Neural cell (in vitro differentiated cells): Measurements from ENCODE around the gene SLC44A2. TPM values are rescaled to one million over a fixed set of nuclear protein-coding genes. Genes with fewer than 3 reads are reported as not detected.

ENCODE experiments used
- H2AFZ ChIP-seq: fragments of 200-600, 300-800 bp; sonication (generic), shearing (Covaris generic); 2 replicates; pipeline ENCODE4 v1.6.0; 2014; ENCODE audit warnings: low read depth, mild to moderate bottlenecking, antibody characterized with exemption, low read length, moderate library complexity
- H3F3A ChIP-seq: fragments of 200-600 bp; shearing (Covaris generic); 2 replicates; pipeline ENCODE4 v1.6.1; 2016; ENCODE audit warnings: mild to moderate bottlenecking, moderate library complexity, mixed read lengths, antibody characterized with exemption, low read length; ENCODE audit not compliant: insufficient read depth, poor library complexity, severe bottlenecking
- H3K27ac ChIP-seq: fragments of 200-600, 300-800 bp; sonication (generic), shearing (Covaris generic); 2 replicates; pipeline ENCODE4 v1.5.1; 2014; ENCODE audit warnings: mild to moderate bottlenecking, low read length, moderate library complexity
- H3K27me3 ChIP-seq: fragments of 300-800, 200-600 bp; sonication (generic), shearing (Covaris generic); 2 replicates; pipeline ENCODE4 v1.6.0; 2014; ENCODE audit warnings: mild to moderate bottlenecking, low read depth, low read length, moderate library complexity; ENCODE audit not compliant: insufficient read depth
- H3K36me3 ChIP-seq: fragments of 300-800, 200-600 bp; sonication (generic), shearing (Covaris generic); 2 replicates; pipeline ENCODE4 v1.5.1; 2014; ENCODE audit warnings: mild to moderate bottlenecking, antibody characterized with exemption, low read length, moderate library complexity; ENCODE audit not compliant: insufficient read depth
- H3K4me2 ChIP-seq: fragments of 300-800, 200-600 bp; sonication (generic), shearing (Covaris generic); 2 replicates; pipeline ENCODE4 v1.6.0; 2014; ENCODE audit warnings: mild to moderate bottlenecking, low read length
- H3K4me3 ChIP-seq: fragments of 300-800, 200-600 bp; sonication (generic), shearing (Covaris generic); 2 replicates; pipeline ENCODE4 v1.5.1; 2014; ENCODE audit warnings: mild to moderate bottlenecking, low read length, moderate library complexity
- H3K79me2 ChIP-seq: fragments of 200-600 bp; shearing (Covaris generic); replicated peaks from 2 replicates; pipeline ENCODE4 v1.6.0; 2014; ENCODE audit warnings: mild to moderate bottlenecking, low read length, moderate library complexity; ENCODE audit not compliant: insufficient read depth
- H3K9ac ChIP-seq: fragments of 300-800, 200-600 bp; sonication (generic), shearing (Covaris generic); 2 replicates; pipeline ENCODE4 v1.6.1; 2016; ENCODE audit warnings: mild to moderate bottlenecking, low read length, mixed read lengths
- H3K9me2 ChIP-seq: fragments of 200-600 bp; shearing (Covaris generic); 2 replicates; pipeline ENCODE4 v1.6.1; 2016; ENCODE audit warnings: mild to moderate bottlenecking, low read length, mixed read lengths; ENCODE audit not compliant: insufficient read depth
- H3K9me3 ChIP-seq: fragments of 200-600, 300-800 bp; sonication (generic), shearing (Covaris generic); 2 replicates; pipeline ENCODE4 v1.6.1; 2016; ENCODE audit warnings: mild to moderate bottlenecking, mixed run types, low read length, moderate library complexity, mixed read lengths
- H4K20me1 ChIP-seq: fragments of 200-600 bp; shearing (Covaris generic); 2 replicates; pipeline ENCODE4 v1.6.1; 2016; ENCODE audit warnings: mild to moderate bottlenecking, mixed run types; ENCODE audit not compliant: insufficient read depth
- CTCF ChIP-seq: fragments of 450-650 bp; IDR thresholded peaks from 2 replicates; pipeline ENCODE4 v1.5.1; 2014; ENCODE audit warnings: antibody characterized with exemption, mild to moderate bottlenecking, moderate library complexity; ENCODE audit not compliant: poor library complexity, severe bottlenecking
- EP300 ChIP-seq: fragments of 450-650 bp; conservative IDR thresholded peaks from 2 replicates; pipeline ENCODE4 v1.6.1; 2014; ENCODE audit warnings: antibody characterized with exemption, mild to moderate bottlenecking, moderate library complexity; ENCODE audit not compliant: poor library complexity, severe bottlenecking
- EZH2 ChIP-seq: fragments of 200-600, 300-800 bp; shearing (Covaris generic), sonication (generic); IDR thresholded peaks from 2 replicates; pipeline ENCODE4 v1.6.1; 2014; ENCODE audit warnings: antibody characterized with exemption, low read length, borderline replicate concordance, mild to moderate bottlenecking; ENCODE audit not compliant: insufficient read depth, poor library complexity, severe bottlenecking
- MXI1 ChIP-seq: fragments of 450-650 bp; conservative IDR thresholded peaks from 2 replicates; pipeline ENCODE4 v1.6.1; 2014; ENCODE audit warnings: antibody characterized with exemption, mild to moderate bottlenecking; ENCODE audit not compliant: poor library complexity, severe bottlenecking
- POLR2AphosphoS5 ChIP-seq: IDR thresholded peaks from 2 replicates; pipeline ENCODE4 v1.6.1; 2012
- RAD21 ChIP-seq: fragments of 450-650 bp; conservative IDR thresholded peaks from 2 replicates; pipeline ENCODE4 v1.6.1; 2014; ENCODE audit warnings: antibody characterized with exemption, mild to moderate bottlenecking, moderate library complexity
- SMC3 ChIP-seq: fragments of 450-650 bp; conservative IDR thresholded peaks from 2 replicates; pipeline ENCODE4 v1.6.1; 2014; ENCODE audit warnings: antibody characterized with exemption, mild to moderate bottlenecking, moderate library complexity; ENCODE audit not compliant: poor library complexity
- TAF1 ChIP-seq: IDR thresholded peaks from 2 replicates; pipeline ENCODE4 v1.6.1; 2012; ENCODE audit warnings: low read depth
- polyA plus RNA-seq: library from polyadenylated mRNA; depleted of rRNA; stranded (reverse); fragments of >200 nt; gene quantifications from 2 replicates; pipeline ENCODE4 v1.2.3, GENCODE V29; 2014
- TF ChIP-seq, protein P1 (sequence below): IDR thresholded peaks from 2 replicates; pipeline ENCODE4 v1.6.1; 2012; ENCODE audit warnings: borderline replicate concordance

Gene SLC44A2
- polyA plus RNA-seq, 1 donor from 2014 or later, result 50.0 TPM

- Histone ChIP-seq H3K9me3 (no peaks in the 10 kb centered on the region), H3K27me3 (no peaks in the 10 kb centered on the region), H2AFZ (peak overlapping the region; percentile 65), H3F3A (no peaks in the 10 kb centered on the region), H3K9me2 (no peaks in the 10 kb centered on the region), H3K79me2 (peaks cover 29% of the 10 kb centered on the region), H3K9ac (peak overlapping the region; percentile 98), H3K27ac (peak overlapping the region; percentile 86), H3K4me3 (peak overlapping the region; percentile 97), H3K36me3 (no peaks in the 10 kb centered on the region), H3K4me2 (peak overlapping the region; percentile 74), H4K20me1 (no peaks in the 10 kb centered on the region)
- TF ChIP-seq CTCF, result no peak
- peak; percentile 57 for TF ChIP-seq MXI1
- peak; percentile 88 for TF ChIP-seq POLR2AphosphoS5
- TF ChIP-seq, protein P1, sequence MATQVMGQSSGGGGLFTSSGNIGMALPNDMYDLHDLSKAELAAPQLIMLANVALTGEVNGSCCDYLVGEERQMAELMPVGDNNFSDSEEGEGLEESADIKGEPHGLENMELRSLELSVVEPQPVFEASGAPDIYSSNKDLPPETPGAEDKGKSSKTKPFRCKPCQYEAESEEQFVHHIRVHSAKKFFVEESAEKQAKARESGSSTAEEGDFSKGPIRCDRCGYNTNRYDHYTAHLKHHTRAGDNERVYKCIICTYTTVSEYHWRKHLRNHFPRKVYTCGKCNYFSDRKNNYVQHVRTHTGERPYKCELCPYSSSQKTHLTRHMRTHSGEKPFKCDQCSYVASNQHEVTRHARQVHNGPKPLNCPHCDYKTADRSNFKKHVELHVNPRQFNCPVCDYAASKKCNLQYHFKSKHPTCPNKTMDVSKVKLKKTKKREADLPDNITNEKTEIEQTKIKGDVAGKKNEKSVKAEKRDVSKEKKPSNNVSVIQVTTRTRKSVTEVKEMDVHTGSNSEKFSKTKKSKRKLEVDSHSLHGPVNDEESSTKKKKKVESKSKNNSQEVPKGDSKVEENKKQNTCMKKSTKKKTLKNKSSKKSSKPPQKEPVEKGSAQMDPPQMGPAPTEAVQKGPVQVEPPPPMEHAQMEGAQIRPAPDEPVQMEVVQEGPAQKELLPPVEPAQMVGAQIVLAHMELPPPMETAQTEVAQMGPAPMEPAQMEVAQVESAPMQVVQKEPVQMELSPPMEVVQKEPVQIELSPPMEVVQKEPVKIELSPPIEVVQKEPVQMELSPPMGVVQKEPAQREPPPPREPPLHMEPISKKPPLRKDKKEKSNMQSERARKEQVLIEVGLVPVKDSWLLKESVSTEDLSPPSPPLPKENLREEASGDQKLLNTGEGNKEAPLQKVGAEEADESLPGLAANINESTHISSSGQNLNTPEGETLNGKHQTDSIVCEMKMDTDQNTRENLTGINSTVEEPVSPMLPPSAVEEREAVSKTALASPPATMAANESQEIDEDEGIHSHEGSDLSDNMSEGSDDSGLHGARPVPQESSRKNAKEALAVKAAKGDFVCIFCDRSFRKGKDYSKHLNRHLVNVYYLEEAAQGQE, result peak; percentile 61
- no peak for TF ChIP-seq SMC3
- no peak for TF ChIP-seq TAF1
- no peak for TF ChIP-seq RAD21
- TF ChIP-seq EP300, result peak; percentile 33
- TF ChIP-seq EZH2, result no peak
These were observed 22.8 kb upstream of the SLC44A2 start for GRCh38 chr19:10602330-10603083.

- Histone ChIP-seq H3K4me3 (peak overlapping the region; percentile 97), H3K27me3 (no peaks in the 10 kb centered on the region), H3F3A (no peaks in the 10 kb centered on the region), H3K9ac (peak overlapping the region; percentile 98), H3K27ac (peak overlapping the region; percentile 86), H4K20me1 (no peaks in the 10 kb centered on the region), H3K79me2 (peaks cover 29% of the 10 kb centered on the region), H3K9me2 (no peaks in the 10 kb centered on the region), H3K36me3 (no peaks in the 10 kb centered on the region), H2AFZ (peak overlapping the region; percentile 65), H3K4me2 (peak overlapping the region; percentile 74), H3K9me3 (no peaks in the 10 kb centered on the region)
- TF ChIP-seq POLR2AphosphoS5 (no peak), EZH2 (no peak), MXI1 (no peak), CTCF (no peak), RAD21 (no peak), SMC3 (no peak)
- TF ChIP-seq, protein P1, result no peak
These were observed 22.1 kb upstream of the SLC44A2 start for GRCh38 chr19:10603084-10603872.
